IMR-90 (cell line): ENCODE measurements around the gene FBXO28.

Source experiments
- CEBPB ChIP-seq: IDR thresholded peaks from 2 replicates; pipeline ENCODE4 v1.6.1; 2012; ENCODE audit warnings: low read depth, low read length, improper control_type of control experiment
- POLR2A ChIP-seq: IDR thresholded peaks from 2 replicates; pipeline ENCODE4 v1.6.1; 2012; ENCODE audit warnings: mild to moderate bottlenecking, low read depth, low read length
- TF ChIP-seq, protein P1 (sequence below): conservative IDR thresholded peaks from 2 replicates; pipeline ENCODE4 v1.5.1; 2012; ENCODE audit warnings: mild to moderate bottlenecking, low read depth, low read length, improper control_type of control experiment

DNA sequence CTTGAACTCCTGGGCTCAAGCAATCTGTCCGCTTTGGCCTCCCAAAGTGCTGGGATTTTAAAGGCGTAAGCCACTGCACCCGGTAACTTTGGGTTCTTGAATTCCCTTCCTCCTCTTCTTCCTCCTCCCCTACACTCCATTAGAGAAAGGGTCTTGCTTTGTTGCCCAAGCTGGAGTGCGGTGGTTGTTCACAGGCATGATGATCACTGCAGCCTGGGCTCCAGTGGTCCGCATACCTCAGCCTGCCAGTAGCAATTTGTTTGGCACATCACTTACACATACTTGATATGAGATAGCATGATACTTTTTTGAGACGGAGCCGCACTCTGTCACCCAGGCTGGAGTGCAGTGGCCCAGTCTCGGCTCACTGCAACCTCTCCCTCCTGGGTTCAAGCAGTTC lies 71.3 kb downstream of the FBXO28 start:
- TF ChIP-seq CEBPB (no peak), POLR2A (no peak)
- TF ChIP-seq, protein P1, sequence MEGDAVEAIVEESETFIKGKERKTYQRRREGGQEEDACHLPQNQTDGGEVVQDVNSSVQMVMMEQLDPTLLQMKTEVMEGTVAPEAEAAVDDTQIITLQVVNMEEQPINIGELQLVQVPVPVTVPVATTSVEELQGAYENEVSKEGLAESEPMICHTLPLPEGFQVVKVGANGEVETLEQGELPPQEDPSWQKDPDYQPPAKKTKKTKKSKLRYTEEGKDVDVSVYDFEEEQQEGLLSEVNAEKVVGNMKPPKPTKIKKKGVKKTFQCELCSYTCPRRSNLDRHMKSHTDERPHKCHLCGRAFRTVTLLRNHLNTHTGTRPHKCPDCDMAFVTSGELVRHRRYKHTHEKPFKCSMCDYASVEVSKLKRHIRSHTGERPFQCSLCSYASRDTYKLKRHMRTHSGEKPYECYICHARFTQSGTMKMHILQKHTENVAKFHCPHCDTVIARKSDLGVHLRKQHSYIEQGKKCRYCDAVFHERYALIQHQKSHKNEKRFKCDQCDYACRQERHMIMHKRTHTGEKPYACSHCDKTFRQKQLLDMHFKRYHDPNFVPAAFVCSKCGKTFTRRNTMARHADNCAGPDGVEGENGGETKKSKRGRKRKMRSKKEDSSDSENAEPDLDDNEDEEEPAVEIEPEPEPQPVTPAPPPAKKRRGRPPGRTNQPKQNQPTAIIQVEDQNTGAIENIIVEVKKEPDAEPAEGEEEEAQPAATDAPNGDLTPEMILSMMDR: no peak
